Measurements from ENCODE around the gene DOCK4.

DOCK4 gene

GRCh38 chr7:112143582-112143981 lies 62.6 kb downstream of the DOCK4 start:
- Histone ChIP-seq H3K27ac (no peak overlapping the region), H3K4me3 (IDR thresholded peaks at IDR 0.05; ENCODE audit: insufficient read depth, low read depth, low read length) (no peak overlapping the region), H3K4me2 (no peak overlapping the region), H3K36me3 (ENCODE audit: insufficient read depth) (no peaks in the 10 kb centered on the region), H3K27me3 (ENCODE audit: insufficient read depth, low read depth) (no peaks in the 10 kb centered on the region), H3K4me1 (ENCODE audit: low read depth, poor library complexity, severe bottlenecking) (no peaks in the 10 kb centered on the region), H3K9ac (no peak overlapping the region), H4K20me1 (ENCODE audit: insufficient read depth) (no peaks in the 10 kb centered on the region), H2AFZ (ENCODE audit: low read depth) (no peak overlapping the region), H3K79me2 (ENCODE audit: insufficient read depth, low read depth) (no peaks in the 10 kb centered on the region)
- TF ChIP-seq, protein P1, sequence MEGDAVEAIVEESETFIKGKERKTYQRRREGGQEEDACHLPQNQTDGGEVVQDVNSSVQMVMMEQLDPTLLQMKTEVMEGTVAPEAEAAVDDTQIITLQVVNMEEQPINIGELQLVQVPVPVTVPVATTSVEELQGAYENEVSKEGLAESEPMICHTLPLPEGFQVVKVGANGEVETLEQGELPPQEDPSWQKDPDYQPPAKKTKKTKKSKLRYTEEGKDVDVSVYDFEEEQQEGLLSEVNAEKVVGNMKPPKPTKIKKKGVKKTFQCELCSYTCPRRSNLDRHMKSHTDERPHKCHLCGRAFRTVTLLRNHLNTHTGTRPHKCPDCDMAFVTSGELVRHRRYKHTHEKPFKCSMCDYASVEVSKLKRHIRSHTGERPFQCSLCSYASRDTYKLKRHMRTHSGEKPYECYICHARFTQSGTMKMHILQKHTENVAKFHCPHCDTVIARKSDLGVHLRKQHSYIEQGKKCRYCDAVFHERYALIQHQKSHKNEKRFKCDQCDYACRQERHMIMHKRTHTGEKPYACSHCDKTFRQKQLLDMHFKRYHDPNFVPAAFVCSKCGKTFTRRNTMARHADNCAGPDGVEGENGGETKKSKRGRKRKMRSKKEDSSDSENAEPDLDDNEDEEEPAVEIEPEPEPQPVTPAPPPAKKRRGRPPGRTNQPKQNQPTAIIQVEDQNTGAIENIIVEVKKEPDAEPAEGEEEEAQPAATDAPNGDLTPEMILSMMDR (conservative IDR thresholded peaks at IDR 0.05; ENCODE audit: low read depth, low read length) = no peak

GRCh38 chr7:112143136-112143535 lies 63.1 kb downstream of the DOCK4 start:
- Histone ChIP-seq H2AFZ (ENCODE audit: low read depth) (no peak overlapping the region), H3K27ac (no peak overlapping the region), H3K9ac (no peak overlapping the region), H3K27me3 (ENCODE audit: insufficient read depth, low read depth) (no peaks in the 10 kb centered on the region), H3K4me2 (no peak overlapping the region), H3K36me3 (ENCODE audit: insufficient read depth) (no peaks in the 10 kb centered on the region), H4K20me1 (ENCODE audit: insufficient read depth) (no peaks in the 10 kb centered on the region), H3K79me2 (ENCODE audit: insufficient read depth, low read depth) (no peaks in the 10 kb centered on the region), H3K4me1 (ENCODE audit: low read depth, poor library complexity, severe bottlenecking) (no peaks in the 10 kb centered on the region), H3K4me3 (IDR thresholded peaks at IDR 0.05; ENCODE audit: insufficient read depth, low read depth, low read length) (no peak overlapping the region)
- TF ChIP-seq, protein P1 (conservative IDR thresholded peaks at IDR 0.05; ENCODE audit: low read depth, low read length) = no peak

DNA sequence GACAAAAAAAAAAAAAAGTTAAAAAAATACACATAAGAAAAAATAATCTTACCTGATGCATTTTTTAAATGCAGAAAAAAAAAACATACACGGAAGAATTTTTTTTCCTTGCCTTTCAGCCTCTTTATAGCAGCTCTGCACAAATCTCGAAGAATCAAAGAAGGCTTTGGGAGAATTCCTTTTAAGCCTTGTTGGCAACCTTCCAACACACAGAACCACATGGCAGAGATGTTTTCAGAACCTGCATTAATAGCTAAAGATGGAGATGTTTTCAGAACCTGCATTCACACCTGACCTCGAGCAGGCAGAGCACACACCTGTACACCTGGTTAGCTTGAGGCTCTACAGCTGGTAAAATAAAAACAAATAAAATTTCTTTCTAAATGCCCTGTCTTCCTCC lies 65.6 kb downstream of the DOCK4 start:
- H2AFZ ChIP-seq (ENCODE audit: low read depth) = no peak overlapping the region

DNA sequence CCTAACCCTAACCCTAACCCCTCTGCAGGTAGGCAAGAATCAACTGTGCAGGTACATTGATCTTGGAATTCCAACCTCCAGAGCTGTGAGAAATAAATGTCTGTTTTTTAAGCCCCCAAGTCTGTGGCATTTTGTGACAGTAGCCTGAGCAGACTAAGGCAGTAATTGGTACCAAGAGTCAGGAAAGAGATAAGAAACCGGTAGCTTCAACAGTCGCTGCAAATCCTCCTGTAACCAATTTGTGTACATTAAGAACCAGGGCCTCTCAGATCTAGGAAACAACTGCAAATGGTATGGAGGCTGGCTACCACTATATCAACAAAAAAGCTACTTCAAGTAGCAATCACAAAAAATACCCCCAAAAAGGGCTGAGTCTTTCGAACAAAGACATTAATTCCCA lies 67.3 kb downstream of the DOCK4 start:
- Histone ChIP-seq H3K27ac (no peak overlapping the region), H2AFZ (ENCODE audit: low read depth) (no peak overlapping the region), H3K36me3 (ENCODE audit: insufficient read depth) (no peaks in the 10 kb centered on the region), H3K4me1 (ENCODE audit: low read depth, poor library complexity, severe bottlenecking) (no peaks in the 10 kb centered on the region), H3K4me2 (no peak overlapping the region), H4K20me1 (ENCODE audit: insufficient read depth) (no peaks in the 10 kb centered on the region), H3K9ac (no peak overlapping the region), H3K79me2 (ENCODE audit: insufficient read depth, low read depth) (no peaks in the 10 kb centered on the region), H3K27me3 (ENCODE audit: insufficient read depth, low read depth) (no peaks in the 10 kb centered on the region), H3K4me3 (IDR thresholded peaks at IDR 0.05; ENCODE audit: insufficient read depth, low read depth, low read length) (no peak overlapping the region)
- TF ChIP-seq, protein P1 (conservative IDR thresholded peaks at IDR 0.05; ENCODE audit: low read depth, low read length) = no peak

More for the DNA sequence above, 65.6 kb downstream of the DOCK4 start:
- no peak overlapping the region for H3K9ac ChIP-seq
- H3K27me3 ChIP-seq (ENCODE audit: insufficient read depth, low read depth) = no peaks in the 10 kb centered on the region
- H3K79me2 ChIP-seq (ENCODE audit: insufficient read depth, low read depth) = no peaks in the 10 kb centered on the region
- H3K4me1 ChIP-seq (ENCODE audit: low read depth, poor library complexity, severe bottlenecking) = no peaks in the 10 kb centered on the region
- H4K20me1 ChIP-seq (ENCODE audit: insufficient read depth) = no peaks in the 10 kb centered on the region
- H3K4me3 ChIP-seq (IDR thresholded peaks at IDR 0.05; ENCODE audit: insufficient read depth, low read depth, low read length) = no peak overlapping the region
- no peak overlapping the region for H3K4me2 ChIP-seq
- no peaks in the 10 kb centered on the region for H3K36me3 ChIP-seq (ENCODE audit: insufficient read depth)
- TF ChIP-seq, protein P1 (conservative IDR thresholded peaks at IDR 0.05; ENCODE audit: low read depth, low read length) = no peak
- H3K27ac ChIP-seq = no peak overlapping the region

Measured in KMS-11 (cell line).